Measurements from ENCODE around the gene ALDH8A1.

The ALDH8A1 gene

DNA sequence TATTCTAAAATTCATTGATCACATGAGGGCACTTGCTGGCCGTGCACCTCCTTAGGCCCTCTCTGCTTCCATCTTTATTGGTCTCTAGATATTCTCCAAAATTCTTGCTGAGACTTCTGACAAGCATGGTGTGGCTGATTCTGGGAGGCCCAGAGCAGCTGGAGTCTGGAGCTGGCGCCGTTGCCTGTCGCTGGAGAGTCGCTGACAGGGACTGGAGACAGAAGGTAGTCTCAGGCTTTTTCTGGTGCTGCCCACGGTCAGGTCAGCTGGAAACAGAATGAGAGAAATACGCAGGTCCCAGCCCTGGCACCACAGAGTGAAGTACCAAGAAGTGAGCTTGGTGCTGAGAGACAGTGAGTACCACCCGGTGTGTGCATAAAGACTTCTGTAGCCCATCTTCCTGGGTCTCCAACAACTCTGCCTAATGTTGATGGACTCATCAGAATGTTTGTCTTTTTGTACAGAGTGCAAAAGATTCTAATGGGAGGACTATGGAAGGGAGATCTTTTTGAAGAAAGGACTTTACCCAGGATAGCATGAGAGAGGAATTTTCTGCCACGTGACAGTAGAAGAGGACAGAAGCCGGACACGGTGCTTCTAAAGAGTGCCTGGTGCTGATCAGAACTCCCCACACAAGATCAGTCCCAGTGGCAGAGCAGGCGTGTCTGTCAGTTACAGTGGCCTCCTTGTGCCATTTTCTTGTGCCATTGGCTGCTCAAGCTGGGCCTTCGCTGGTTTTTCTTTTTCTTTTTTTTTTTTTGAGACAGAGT lies 1.8 kb upstream of the ALDH8A1 start:
- no peak for DNase-seq (ENCODE audit: low read depth, low spot score)

DNA sequence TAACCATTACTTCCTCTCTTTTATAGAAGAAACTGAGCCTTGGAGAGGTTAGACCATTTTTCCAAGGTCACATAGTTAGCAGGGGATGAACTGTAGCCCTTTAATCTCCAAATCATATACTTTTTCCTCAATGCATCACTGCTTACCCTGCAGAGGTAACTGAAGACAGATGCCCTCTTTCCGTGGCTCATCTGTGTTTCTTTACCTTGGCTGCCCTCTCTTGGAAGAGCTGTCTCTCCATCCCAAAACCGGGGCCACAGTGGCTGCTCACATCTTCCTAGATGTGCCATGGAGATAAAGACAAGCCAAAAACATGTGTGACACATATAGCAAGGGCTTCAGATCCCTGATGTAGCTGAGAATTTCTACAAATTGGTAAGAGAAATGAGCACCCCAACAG lies 581 bp upstream of the ALDH8A1 start:
- DNase-seq (ENCODE audit: low read depth, low spot score), result no peak

DNA sequence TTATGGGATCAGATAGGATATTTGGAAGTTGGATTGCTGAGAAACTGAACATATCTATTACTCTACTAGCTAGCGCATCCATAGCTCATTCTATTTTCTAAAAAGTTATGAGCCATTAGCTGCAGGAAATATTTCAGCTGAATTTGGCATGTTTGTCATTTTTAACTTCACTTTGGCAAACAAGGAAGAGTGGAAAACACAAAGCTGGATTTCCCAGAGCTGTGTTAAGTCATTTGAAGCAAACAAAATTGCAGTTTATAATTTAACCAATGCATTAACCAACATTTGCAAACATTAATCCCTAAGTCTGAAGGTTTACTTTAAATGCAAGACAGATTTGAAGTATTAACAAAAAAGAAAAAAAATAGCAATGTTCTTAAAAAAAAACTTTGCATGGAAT lies 1.2 kb downstream of the ALDH8A1 start:
- no peak for DNase-seq (ENCODE audit: low read depth, low spot score)

DNA sequence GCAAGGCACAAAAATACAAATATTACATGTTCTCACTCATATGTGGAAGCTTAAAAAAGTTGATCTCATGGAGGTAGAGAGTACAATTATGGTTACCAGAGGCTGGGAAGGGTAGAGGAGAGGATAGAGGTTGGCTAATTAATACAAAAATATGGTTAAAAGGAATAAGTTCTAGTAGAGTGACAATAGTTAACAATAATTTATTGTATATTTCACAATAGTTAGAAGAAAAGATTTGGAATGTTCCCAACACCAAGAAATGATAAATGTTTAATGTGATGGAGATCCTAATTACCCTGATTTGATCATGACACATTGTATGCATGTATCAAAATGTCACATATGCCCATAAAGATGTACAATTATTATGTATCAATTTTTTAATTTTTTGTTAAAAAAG lies 1.8 kb downstream of the ALDH8A1 start:
- no peak for DNase-seq (ENCODE audit: low read depth, low spot score)

DNA sequence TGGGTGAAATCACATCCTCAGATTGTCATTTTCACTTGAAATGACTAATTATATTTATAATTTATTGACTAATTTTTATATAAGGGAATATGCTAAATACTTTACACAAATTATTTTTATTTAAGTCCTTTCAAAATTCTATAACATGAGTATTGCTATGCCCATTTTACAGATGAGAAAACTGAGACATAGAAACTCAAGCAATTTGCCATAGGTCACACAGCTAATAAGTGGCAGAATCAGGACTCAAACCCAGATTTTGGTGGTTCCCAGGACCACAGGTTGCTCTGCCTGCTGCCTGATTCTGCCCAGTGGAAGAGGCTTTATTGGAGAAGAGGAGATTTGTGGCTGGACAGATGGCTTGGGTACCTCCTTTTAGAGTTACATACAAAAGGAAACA lies 4.9 kb downstream of the ALDH8A1 start:
- no peak for DNase-seq (ENCODE audit: low read depth, low spot score)

DNA sequence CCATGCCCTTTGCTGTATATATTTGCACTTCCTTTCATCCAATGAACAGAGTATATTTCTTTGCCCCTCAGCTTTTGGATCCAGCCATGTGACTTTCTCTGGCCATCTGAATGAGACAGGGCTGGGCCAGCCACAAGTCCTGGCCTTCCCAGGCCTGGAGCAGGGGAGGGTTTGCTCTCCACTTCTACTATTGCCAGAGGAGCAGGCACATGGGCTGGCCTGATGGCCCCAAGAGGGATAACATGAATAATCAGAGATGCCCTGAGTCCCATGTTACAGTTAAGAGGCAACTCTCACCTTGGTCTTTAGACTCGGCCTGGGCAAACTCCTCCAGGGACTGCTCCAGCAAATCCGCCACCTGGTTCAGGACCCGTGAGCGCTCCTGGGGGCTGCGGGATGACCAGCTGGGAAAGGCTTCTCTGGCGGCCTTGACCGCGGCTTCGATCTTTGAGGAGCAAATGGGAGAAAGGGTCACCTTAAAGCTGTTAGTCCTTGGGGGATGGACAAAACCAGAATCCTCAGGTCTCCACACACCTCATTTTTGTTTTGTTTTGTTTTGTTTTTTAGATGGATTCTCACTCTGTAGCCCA lies 6.3 kb downstream of the ALDH8A1 start:
- DNase-seq (ENCODE audit: low read depth, low spot score), result no peak

DNA sequence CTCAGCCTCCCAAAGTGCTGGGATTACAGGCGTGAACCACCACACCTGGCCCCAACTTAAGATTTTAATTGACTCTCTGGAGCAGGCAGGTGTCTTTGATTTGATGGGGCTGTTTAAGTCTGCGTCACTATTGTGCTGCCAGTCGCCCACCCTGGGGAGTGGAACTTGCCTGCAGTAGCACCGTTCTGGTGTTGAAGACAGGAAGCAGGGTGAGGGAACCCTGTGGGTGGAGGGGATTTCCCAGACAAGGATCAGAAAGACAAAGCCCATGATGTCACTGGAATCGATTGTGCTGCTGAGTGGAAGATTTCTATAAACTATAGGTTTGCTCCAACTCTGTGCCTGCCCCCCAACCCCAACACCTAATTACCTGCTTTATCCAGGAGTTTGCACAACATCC lies 11.0 kb downstream of the ALDH8A1 start:
- no peak for DNase-seq (ENCODE audit: low read depth, low spot score)

DNA sequence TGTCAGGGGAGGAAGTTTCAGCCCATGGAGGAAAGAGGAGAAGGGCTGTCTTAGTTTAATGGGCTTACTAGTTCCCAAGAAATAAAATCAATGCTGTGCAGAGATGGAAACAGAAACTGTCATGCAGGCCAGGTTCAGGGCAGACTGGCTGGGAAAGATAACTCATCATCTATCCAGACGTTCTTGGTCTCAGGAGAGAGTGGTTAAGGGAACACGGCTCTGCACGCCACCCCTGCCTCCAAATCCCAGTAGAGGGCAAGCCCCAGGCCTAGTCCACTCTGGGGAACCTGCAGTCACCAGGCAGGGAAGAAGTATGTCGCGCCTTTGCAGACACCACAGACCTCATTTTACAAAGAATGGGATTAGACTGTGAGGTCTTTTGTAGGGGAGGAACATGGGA lies 12.5 kb downstream of the ALDH8A1 start:
- no peak for DNase-seq (ENCODE audit: low read depth, low spot score)

DNA sequence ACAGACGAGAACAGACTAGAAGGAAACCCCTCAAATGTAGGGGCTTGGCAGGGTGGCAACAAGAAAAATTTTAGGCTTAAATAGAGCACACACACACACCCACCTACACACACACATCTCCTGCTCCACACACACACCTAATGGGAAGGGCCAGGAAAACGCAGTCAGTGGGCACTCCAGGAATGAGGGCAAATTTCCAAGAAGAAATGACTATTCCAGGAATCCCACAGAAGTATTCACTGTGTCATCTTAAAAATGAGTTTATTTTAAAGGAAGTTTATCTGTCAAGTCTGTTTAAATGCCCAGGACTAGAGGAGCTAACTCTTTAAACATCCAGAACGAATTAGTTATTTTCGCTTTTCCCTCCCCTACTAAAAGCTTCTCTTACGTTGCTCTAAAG lies 13.0 kb downstream of the ALDH8A1 start:
- DNase-seq (ENCODE audit: low read depth, low spot score), result no peak

DNA sequence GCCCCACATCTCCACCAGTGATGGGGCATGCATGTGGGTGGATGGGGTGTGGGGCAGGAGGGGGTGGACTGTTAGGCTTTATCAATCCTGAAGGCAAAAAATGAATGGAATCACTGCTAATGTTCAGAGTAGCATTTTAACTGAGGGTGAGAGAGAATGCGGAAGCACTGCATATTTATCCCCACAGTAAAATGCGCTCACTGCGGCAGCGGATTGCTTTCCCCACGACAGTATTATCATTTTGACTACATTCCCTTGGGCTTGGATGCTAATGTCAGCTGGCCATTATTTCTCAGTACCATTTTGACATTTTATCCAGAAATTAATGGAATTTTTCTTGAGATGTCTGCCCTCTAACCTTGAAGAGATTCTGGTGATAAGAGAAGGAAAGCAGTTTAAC lies 13.4 kb downstream of the ALDH8A1 start:
- no peak for DNase-seq (ENCODE audit: low read depth, low spot score)

DNA sequence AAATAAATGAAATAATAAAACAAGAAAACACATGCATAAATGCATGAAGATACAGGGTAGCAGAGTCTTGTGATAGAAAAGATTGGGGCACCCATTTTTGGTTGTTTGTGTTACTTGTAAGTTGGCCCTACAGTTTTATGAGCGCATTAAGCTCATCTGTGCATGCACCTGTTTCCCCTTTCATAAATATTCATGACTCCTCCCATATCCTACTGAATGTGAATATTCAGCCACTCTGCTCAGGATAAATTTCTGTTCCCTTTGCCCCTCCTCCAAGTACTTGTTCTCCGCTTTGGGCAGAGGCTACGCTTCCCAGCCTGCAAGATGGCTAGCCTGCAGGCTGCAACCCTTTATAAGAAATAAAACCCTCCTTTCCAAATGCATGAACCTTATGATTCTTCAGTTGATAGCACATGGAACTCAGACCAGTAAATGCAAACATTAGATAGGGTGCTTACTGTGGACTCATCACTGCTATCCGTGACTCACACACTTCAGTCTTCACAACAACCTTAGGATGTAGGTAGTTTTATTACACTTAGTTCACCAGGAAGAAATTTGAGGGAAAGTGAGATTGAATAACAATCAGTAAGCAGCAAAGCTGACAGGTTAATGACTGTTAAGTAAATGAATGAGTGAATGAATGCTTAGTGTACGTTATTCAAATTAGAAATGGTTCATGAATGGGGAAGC lies 15.0 kb downstream of the ALDH8A1 start:
- DNase-seq (ENCODE audit: low read depth, low spot score), result no peak

DNA sequence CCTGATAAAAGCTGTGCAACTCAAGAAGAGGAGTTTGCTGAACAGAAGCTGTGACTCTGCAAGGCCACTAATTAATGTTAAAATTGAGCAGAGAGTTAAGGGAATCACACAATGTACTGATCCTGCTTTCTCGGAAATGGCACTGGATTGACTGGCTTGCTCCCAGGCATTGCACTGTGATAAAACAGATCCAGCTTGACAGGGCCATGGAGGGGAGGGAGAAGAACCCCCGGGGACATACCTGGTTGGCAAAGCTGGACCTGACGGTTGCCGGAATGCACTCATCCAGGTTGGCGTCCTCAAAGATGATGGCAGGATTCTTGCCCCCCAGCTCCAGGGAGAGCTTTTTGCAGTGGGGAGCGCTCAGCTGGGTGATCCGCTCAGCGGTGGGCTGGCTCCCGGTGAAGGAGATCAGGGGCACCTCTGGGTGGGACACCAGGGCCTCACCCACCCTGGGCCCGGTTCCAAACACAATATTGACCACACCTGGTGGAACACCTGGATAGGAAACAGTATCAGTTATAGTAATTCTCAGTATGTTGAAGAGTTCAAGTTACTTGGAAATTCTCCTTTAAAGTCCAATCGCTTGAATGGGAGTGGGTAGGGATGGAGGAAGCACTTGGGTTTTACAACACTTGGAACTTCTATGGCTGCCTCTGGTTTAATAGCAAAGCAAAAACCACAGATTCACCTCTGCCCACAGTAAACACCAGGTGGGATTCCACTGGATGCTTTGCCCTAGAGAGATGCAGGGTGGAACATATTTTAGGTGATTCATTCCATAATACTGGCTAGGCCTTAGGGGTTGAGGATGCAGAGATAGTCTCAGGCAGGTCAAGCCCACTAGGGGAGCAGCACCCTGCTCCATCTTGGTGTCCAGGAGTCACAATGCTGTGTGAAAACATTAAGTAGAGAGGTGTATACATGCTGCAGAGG lies 17.1 kb downstream of the ALDH8A1 start:
- no peak for DNase-seq (ENCODE audit: low read depth, low spot score)

DNA sequence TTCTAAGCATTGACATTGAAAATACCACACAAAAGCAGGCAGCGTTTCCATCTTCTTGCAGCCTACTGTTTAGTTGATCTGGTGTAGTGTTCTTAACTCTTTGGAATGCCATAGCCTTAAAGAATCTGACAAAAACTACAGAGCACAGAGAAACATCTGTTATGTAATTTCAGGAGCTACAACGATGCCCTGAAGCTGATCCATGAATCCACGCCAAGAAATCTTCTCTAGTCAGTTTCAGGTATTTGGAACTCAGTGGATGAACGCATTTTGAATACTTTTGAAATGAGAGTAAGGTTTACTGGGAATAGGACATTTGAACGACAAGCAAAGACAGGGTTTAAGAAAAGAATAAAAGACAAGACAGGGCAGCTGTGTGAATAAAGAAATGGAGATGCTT lies 17.8 kb downstream of the ALDH8A1 start:
- DNase-seq (ENCODE audit: low read depth, low spot score), result no peak

DNA sequence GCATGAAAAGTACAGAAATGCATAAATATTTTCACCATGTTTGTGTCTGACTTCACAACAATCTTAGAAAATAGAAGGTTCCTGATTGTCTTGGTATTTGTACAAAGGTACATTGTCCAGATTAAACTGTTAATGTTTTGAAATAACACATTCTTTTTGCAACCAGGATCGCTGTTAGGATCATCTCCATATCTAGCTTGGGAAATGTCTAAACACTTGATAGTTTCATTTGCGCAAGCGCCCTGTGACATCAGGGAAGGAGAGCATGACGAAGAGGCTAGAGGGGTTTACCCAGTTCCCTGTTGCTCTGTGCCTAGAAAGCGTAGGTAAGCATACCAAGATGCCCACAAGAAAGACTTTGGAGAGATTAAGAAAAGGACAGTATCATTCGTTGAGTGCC lies 19.4 kb downstream of the ALDH8A1 start:
- DNase-seq (ENCODE audit: low read depth, low spot score), result no peak

DNA sequence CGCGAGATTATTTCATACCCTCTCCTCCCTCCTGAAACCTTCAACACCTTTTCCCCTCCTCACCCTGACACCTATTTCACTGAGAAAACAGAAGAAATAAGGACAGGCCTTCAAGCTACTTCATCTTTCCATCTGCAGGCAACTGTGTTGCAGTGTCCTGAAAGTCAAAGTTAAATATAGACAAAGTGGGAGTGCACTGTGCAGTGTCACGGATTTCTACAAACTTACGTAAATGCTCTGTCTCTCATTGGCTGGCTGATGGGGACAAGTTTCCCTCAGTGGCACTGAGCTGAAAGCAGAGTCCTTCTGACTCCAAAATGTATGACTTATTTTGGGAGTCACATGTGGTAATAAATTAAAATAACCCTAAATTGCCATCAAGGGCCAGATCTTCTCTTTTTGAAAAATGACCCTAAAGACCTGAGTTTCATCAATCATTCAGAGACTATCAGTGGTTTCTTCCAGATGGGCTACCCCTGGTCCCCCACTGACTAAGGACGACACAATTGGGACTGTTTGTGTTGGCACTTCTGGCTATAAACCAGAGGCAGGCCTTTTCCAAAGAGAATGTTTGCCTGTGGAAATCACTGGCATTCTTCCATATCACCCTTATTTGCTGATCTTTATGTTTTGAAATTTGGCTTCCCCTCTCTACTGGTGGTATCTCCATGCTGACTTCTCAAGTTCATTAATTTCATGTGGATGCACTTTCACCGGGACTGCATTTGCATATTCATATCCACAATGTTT lies 21.6 kb downstream of the ALDH8A1 start:
- no peak for DNase-seq (ENCODE audit: low read depth, low spot score)

DNA sequence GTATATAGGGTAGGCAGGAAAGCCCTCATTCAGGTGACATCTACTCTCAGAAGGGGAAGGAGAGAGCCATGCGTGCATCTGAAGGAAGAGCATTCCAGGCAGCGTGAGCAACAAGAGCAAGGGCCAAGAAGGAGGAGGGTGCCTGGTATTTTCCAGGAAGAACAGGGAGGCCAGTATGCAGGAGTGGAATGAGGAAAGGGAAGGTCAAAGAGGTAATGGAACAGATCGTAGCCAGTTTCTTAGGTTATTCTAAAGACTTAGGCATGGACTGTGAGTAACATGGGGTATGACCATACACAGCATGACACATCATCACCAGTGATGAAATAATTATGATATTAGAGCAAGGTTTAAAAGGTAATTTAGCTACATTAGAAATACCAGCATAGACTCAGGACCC lies 24.1 kb downstream of the ALDH8A1 start:
- no peak for DNase-seq (ENCODE audit: low read depth, low spot score)

DNA sequence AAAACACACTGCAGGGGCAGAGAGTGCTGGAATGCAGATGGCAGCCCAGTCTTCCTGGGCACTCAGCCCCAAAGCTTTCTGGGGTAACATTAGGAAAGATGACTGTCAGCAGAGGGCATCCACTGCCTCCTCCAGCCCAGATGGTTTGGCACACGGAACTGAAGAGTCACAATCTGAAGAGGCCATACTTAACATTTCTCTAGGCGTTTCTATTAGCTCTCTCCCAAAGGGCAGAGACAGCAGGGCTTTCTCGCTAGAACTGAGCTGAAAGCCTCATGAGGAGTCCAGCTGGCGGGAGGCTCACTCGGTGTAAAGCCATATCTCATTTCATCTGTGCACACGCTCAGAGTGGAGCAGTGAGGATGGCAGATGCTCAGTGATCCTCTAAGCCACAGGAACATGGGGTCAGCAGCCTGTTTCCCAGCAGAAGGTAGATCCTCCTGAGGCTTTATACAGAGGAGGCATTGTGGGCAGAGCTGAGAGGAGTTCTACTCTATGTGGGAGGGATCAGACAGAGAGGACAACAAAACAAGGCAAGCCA lies 28.1 kb downstream of the ALDH8A1 start:
- DNase-seq (ENCODE audit: low read depth, low spot score), result no peak

DNA sequence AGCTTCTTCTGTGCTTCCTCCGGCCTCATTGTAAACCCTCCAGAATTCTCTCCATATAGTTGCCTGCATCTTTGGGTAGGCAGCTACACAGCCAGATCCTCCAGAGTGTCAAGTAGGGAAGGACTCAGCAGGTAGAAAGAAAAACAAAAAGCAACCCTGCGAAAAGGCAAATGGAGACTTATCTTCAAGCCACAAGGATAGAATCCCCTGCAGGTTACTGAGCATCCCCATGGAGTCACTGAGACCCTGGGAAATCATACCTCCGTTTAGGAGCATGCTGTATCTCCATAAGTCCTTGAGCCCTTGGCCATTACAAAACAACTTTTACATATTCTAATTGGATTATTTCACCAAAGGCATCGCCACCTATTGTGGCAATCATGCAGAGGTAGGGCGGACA lies 28.6 kb downstream of the ALDH8A1 start:
- no peak for DNase-seq (ENCODE audit: low read depth, low spot score)

DNA sequence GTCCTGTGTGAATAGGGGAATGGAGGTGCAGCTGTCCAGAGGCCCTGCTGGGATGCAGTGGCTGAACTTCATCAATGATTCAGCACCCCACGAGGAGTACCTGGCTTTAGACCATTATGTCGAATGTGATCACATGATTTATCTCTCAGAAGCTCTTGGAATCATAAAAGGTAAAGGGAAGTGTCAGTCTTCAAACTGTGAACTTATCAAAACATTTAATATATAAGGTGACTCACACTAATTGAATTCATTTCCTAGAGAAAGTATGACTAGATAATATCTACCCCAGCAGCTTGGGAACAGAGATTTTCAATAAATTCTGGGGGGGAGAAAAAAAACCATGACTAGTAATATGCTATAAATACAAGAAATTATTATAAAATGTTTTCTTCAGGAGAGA lies 29.5 kb downstream of the ALDH8A1 start:
- DNase-seq (ENCODE audit: low read depth, low spot score), result no peak

DNA sequence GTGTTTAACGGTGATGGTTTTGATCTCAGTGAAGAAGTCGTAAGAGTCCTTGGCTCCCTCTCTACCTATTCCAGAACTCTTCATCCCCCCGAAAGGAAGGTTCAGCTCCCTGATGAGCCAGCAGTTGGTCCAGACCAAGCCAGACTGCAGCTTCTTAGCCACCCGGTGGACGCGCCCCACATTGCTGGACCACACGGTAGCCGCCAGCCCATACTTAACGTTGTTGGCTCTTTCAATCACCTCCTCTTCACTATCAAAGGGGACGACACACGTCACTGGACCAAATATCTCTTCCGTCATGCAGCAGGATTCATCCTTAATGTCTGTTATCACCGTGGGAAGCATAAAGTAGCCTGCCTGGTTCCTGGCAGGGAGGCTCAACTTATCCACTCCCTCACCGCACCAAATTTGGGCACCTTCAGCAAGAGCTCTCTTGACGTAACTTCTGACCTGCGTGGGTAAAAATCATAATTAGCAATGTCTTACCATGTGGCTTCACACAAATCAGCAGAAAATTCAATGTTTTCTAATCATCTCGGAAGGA lies 31.4 kb downstream of the ALDH8A1 start:
- DNase-seq (ENCODE audit: low read depth, low spot score), result no peak

DNA sequence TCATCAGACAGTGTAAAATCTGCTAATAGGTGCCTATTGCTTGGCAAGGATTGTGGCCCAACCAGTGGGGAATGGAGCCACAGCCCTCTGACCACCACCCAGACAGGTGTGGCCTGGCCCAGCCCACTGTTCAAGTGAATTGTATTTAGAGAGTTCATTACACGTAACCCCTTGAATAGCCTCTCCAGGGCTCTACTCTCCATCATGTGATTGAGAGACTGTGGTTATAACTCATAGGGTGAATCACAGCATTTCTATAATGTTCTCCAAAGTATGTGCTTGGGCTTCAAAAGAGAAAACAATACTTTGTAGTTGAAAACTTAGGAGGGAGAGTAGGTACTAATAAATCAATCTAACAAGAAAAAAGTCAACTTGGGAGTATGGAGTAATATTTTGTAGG lies 38.4 kb downstream of the ALDH8A1 start:
- DNase-seq (ENCODE audit: low read depth, low spot score), result no peak

Measured in ELF-1 (cell line).